ENCODE data around the gene PXDC1.
A peak's percentile ranks its signal among the peaks of the same experiment; 100 is the strongest.
"Not testable (repeated sequence)": the region's sequence is repeated elsewhere in the genome, so short reads cannot be mapped to it uniquely, and the experiment has no call there.

PXDC1 gene

GRCh38 chr6:3762359-3762758 is 10.8 kb upstream of the PXDC1 start:
- DNase-seq, result no peak

DNA sequence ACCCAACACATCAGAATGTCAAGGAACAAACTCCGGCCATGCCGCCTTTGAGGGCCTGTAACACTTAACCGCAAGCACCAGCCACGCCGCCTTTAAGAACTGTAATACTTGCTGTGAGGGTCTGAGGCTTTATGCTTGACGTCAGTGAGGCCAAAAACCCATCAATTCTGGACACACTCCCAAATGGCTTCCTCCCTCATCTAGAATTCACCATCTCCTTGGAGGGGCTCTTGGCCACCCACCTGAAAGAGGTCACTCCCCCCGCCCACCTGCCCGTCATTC is 10.4 kb upstream of the PXDC1 start:
- DNase-seq, result no peak

GRCh38 chr6:3759646-3760232 is 8.2 kb upstream of the PXDC1 start:
- DNase-seq, result no peak

DNA sequence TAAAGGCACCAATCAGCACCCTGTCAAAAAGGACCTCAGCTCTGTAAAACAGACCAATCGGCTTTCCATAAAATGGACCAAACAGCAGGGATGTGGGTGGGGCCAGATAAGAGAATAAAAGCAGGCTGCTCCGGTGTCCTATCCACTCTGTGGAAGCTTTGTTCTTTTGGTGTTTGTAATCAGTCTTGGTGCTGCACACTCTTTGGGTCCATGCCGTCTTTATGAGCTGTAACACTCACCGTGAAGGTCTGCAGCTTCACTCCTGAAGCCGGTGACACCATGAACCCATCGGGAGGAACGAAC is 7.3 kb upstream of the PXDC1 start:
- no peak for DNase-seq

GRCh38 chr6:3757998-3758841 is 6.7 kb upstream of the PXDC1 start:
- DNase-seq, result not testable (repeated sequence)

- no peak for DNase-seq
Measured at GRCh38 chr6:3757241-3757641, 5.7 kb upstream of the PXDC1 start.

DNA sequence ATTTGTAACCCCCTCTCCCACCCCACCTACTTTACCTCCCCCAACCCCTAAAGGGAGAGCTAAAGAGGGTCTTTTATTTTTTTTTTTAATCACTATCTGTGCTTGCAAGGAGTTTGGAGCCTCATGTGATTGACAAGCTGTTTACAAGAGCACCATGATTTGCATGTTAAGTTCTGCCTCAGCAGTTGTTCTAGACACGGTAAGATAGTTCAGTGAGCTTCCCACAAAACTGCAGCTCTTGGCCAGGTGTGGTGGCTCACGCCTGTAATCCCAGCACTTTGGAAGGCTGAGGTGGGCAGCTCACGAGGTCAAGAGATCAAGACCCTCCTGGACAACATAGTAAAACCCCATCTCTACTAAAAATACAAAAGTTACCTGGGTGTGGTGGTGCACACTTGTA is 5.0 kb upstream of the PXDC1 start:
- DNase-seq, result no peak

GRCh38 chr6:3755637-3756545 is 4.4 kb upstream of the PXDC1 start:
- no peak for DNase-seq

GRCh38 chr6:3754776-3755175 is 3.3 kb upstream of the PXDC1 start:
- DNase-seq, result no peak

DNA sequence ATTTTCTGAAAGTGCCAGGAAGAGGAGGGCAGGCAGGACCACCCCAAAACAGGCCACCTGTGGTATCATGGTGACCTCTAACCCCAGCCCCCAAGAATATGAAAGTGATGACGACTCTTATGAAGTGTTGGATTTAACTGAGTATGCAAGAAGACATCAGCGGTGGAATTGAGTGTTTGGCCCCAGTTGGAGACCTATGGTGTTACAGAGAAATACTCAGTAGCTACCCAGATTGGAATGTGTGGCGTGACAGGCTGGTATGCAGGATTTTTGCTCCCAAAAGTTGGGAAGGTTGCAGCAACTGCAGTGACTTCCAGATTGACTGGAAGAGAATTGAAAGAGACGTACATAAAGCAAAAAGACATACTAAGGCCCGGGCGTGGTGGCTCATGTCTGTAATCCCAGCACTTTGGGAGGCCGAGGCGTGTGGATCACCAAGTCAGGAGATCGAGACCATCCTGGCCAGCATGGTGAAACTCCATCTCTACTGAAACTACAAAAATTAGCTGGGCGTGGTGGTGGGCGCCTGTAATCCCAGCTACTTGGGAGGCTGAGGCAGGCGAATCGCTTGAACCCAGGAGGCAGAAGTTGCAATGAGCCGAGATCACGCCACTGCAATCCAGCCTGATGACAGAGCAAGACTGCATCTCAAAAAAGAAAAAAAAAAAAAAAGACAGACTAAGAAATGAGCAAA is 2.7 kb upstream of the PXDC1 start:
- DNase-seq, result not testable (repeated sequence)

- DNase-seq, result no peak
Measured at GRCh38 chr6:3753228-3753835, 1.8 kb upstream of the PXDC1 start.

DNA sequence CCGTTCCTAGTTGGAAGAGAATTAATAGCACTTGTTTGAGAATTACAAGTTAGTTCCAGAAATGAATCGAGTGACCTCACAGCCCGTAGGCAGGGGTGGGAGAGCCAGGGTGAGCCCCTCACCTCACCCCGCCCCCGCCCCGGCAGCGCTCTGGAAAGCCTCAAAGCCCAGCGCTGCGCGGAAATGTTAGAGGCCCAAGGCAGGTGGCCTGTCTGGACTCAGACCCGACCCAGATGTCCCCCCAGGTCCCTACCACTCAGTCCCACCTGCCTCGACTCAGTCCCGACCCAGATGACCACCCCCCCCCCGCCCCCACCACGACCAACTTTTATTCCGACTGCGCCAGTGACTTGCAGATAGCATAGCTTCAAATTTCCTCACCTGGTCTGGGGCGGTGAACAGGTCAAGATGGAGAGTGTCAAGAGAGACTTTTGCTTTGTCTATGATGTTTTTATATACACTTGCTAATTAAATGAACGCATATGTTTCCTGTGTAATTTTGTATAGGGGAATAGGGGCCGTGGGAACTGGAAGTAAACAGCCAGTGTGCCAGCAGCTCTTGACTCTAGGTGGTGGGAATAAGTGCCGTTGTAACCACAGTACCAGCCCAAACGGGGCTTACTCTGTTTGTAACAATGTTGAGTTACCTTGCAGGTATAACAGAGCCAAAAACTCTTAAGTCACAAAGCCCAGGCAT is 1.2 kb upstream of the PXDC1 start:
- DNase-seq, result no peak

GRCh38 chr6:3751730-3752530 is 417 bp upstream of the PXDC1 start:
- peak; percentile 59 for DNase-seq

GRCh38 chr6:3750317-3751076 is 1.0 kb downstream of the PXDC1 start:
- peak; percentile 15 for DNase-seq

DNA sequence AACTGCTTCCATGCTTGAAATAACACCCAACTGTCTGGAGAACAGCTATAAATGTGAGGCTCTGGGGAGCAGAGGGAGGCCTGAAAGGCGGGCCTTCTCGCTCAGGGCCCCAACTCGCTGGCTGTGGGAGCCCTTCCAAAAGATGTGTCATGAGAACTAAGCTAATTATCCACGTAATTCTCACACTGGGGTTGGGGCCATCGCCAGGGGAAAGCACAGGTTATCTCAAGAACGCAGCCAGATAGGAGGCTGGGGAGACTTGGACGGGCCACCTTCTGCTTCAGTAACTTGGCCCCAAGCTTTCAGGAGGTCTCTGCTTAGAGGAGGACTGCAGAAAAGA is 1.6 kb downstream of the PXDC1 start:
- DNase-seq, result no peak

DNA sequence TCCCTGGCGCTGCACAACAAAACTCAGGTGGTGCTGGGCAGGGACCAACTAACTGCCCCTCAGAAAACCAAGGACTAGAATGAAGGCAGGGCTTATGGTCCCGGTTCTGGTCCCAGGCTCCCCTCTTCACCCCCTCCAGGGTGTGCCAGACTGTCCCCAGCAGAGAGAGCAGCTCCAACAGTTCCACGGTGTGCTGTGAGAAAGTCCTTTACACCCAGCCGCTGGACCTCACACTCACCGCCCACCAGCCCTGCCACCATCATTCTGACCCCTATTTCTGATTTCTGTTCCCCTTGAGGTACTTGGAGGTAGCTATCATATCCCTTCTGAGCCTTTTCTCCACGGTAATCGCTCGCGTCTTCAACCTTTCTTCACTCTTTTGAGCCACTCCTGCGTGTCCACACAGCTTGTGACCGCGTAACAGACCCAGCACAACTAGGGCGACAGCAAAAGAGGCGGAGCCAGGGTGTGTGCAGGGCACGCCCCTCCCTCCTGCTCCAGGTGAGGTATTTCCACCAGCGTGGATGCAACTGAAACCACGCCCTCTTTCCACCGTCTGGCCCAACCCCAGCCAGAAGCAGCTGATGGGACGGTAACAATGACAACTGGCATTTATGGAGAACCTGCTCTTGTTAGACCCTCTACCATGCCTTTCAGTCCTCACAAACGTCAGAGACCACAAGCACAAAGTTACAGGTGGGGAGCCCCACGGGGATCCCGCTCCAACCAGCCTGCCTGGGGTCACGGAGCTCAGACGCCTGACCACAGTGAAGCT is 2.3 kb downstream of the PXDC1 start:
- DNase-seq, result no peak

DNA sequence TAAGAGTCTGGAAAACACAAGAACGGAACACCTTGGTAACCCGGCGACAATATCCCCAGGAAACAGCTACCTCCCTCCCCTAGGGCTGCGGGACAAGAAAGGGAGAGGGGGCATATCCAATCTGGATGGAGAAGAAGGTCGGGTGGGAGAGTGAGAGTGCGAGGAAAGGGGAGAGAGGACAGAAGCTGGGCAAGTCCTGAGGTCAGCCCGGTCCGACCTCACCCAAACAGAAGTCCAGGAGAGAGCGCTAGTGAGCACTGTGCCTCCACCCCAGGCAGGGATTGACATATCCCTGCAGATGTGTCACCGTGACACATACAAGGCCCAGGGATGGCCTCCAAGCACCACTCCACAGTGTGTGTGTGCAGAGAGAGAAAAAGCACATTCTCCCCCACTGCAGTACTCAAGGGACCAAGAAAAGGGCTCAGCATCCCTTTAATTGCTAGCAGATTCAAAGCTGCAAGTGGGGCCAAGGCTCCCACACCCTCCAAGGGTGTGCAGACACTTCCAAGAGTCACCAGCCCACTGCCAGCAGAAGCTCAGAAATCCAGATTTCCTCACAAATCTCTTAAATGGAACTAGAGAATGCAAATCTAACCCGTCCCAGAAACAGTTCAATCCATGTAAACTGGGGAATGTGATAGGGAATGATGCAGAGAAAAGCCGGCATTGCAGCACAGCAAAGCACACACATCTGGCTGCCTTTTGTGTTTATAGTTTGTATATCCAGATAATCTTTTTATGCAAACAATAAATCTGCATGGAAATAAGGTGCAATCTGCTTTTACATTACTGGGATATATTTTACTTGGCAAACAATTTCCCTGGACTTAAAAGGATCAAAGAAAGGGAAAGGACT is 3.1 kb downstream of the PXDC1 start:
- DNase-seq, result peak; percentile 31

DNA sequence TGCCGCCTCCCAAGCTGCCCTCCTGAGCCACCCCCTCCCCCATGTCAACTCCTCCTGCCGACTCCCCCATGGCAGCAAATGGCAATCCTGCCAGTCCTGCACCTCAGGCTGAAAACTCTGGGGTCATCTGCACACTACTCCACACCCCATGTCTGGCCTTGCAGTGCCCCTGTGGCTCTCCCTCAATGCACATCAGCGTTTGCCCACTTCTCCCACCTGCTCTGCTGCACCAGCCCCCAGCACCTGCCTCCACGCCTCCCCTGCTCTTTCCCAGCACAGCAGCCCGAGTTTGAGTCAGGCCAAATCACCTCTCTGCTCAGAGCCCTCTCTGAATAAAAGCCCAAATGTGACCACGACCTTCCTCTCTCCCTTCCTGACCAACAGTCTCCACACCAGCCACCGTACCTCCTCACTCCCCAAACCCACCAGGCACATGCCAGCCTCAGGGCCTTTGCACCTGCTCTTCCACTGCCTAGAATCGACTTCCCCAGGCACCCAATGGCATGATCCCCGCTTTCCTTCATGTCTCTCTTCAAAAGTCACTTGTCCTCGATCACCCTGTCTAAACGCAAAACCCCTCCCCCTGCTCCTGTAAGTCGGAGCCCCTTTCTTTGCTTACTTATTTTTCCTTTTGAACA is 4.3 kb downstream of the PXDC1 start:
- DNase-seq, result no peak

Measured in CD4-positive, alpha-beta T cell treated with Interleukin-6 for 4 hours (primary cell).